DND-41 (cell line): ENCODE measurements around the gene IGFBP4.

Experiments used
- EZH2 ChIP-seq: IDR thresholded peaks from 3 replicates; pipeline ENCODE4 v1.6.1; 2012; ENCODE audit warnings: borderline replicate concordance, low read depth, mild to moderate bottlenecking, moderate library complexity, low read length, inconsistent platforms; ENCODE audit not compliant: severe bottlenecking
- TF ChIP-seq, protein P1 (sequence below): IDR thresholded peaks from 2 replicates; pipeline ENCODE4 v1.5.1; 2012; ENCODE audit warnings: borderline replicate concordance, low read length, moderate library complexity, mild to moderate bottlenecking; ENCODE audit not compliant: poor library complexity, severe bottlenecking; ENCODE audit errors: extremely low read depth

GRCh38 chr17:40463122-40463550, 19.9 kb downstream of the IGFBP4 start:
- TF ChIP-seq, protein P1, sequence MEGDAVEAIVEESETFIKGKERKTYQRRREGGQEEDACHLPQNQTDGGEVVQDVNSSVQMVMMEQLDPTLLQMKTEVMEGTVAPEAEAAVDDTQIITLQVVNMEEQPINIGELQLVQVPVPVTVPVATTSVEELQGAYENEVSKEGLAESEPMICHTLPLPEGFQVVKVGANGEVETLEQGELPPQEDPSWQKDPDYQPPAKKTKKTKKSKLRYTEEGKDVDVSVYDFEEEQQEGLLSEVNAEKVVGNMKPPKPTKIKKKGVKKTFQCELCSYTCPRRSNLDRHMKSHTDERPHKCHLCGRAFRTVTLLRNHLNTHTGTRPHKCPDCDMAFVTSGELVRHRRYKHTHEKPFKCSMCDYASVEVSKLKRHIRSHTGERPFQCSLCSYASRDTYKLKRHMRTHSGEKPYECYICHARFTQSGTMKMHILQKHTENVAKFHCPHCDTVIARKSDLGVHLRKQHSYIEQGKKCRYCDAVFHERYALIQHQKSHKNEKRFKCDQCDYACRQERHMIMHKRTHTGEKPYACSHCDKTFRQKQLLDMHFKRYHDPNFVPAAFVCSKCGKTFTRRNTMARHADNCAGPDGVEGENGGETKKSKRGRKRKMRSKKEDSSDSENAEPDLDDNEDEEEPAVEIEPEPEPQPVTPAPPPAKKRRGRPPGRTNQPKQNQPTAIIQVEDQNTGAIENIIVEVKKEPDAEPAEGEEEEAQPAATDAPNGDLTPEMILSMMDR, result no peak
- no peak for TF ChIP-seq EZH2
